RCC 7860 (cell line): ENCODE data around the gene GOLGA8B.
"Not testable (repeated sequence)": the region's sequence is repeated elsewhere in the genome, so short reads cannot be mapped to it uniquely, and the experiment has no call there.

ENCODE experiments used
- DNase-seq: peaks from one replicate; pipeline ENCODE4 v3.0.0-alpha.2; 2015; ENCODE audit warnings: low spot score
- FAIRE-seq: peaks from 2 replicates; lab custom pipeline; 2012; peaks lifted over from hg19 to GRCh38; lab: Jason Lieb, UNC

The GOLGA8B gene

DNA sequence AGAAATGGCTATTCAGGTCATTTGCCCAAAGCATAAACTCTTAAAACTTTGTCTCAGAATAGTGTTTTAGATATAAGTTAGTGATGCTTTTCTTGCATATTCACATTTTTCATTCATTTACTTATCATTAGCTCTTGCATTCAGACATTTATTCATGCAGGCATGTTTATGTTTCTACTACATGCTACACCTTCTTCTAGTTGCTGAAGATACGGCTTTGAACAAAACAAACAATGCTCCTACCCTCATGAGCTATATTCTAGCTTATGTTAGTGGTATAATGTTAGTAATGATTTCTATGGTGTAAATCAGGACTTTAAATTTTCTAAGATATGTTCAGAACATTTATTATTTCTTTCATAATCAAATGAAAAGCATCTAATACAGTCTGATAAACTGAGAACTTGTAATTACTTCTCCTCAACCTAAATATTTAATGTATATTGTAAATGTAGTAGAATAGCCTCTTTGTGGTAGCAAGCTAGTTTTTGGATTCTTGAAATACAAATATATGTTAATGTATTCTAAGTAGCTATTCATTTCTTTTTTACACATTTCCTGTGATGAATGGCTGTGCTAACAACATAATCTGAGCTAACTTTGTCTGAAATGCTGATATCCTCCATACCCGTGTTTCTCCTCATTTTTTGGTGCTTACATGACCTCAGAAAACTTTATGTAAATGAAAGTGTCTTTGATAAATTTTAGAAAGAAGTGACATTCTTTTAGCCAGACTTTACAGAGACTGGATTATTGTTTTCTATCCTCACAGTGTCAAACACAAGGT lies 15.5 kb upstream of the GOLGA8B start:
- no peak for FAIRE-seq

DNA sequence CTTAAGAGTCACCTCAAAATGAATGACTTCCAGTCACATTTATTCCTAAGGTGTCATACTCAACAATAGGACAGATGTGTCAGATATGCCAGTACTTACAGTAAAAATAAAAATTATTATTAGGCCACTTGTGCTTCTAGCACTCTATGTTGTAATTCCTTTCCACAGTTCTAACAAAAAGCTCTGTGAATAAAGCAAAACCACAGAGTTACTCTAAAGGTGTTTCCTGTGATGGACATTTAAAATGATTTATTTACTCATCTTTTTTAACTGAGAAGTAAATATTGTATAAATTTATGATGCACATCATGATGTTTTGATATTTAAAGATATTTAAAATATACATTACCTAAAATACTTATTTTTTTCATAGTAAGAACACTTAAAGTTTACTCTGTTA lies 13.9 kb upstream of the GOLGA8B start:
- FAIRE-seq (no peak), DNase-seq (no peak)

More for the DNA sequence above, 15.5 kb upstream of the GOLGA8B start:
- DNase-seq: no peak

DNA sequence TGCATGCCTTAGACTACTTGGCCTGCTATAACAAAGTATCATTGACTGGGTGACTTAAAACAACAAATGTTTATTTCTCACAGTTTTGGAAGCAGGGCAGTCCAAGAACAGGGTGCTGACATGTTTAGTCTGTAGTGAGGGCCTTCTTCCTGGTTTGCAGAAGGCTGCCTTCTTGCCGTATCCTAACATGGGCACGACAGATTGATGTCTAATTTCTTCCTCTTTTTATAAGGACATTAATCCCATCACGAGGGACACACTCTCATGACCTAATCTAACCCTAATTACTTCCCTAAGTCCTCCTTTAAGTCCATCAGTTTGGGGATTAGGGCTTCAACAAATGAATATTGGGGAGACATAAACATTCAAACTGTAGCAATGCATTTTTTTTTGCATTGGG lies 10.9 kb upstream of the GOLGA8B start:
- no peak for FAIRE-seq
- DNase-seq: no peak

GRCh38 chr15:34591306-34591705 lies 7.9 kb upstream of the GOLGA8B start:
- DNase-seq (no peak), FAIRE-seq (no peak)

DNA sequence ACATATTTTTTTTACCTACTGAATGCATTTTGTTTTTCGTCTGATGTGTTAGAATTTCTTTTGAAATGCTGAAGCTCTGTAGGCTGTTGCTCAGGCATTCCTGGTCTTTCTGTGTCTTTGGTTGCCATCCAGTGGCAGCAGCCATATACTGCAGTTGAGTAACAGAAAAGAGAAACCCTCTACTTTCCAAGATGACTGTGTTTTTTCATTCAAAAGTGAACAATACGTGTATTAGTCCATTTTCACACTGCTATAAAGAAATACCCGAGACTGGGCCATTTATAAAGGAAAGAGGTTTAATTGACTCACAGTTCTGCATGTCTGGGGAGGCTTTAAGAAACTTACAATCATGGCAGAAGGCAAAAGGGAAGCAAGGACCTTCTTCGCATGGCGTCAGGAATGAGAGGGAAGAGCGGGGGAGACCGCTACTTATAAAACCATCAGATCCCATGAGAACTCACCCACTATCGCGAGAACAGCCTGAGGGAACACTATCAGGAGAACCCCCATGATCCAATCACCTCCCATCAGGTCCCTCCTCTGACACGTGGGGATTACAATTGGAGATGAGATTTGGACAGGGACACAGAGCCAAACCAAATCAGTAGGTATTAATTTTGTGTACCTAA lies 4.7 kb upstream of the GOLGA8B start:
- peak; percentile 71 for FAIRE-seq
- DNase-seq: peak; percentile 69

DNA sequence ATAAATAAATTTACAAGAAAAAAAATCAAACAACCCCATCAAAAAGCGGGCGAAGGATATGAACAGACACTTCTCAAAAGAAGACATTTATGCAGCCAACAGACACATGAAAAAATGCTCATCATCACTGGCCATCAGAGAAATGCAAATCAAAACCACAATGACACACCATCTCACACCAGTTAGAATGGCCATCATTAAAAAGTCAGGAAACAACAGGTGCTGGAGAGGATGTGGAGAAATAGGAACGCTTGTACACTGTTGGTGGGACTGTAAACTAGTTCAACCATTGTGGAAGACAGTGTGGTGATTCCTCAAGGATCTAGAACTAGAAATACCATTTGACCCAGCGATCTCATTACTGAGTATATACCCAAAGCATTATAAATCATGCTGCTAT lies 2.5 kb upstream of the GOLGA8B start:
- not testable (repeated sequence) for DNase-seq, FAIRE-seq

GRCh38 chr15:34584996-34585395 lies 1.5 kb upstream of the GOLGA8B start:
- DNase-seq (no peak), FAIRE-seq (no peak)

- FAIRE-seq: no peak
- no peak for DNase-seq
Observed at GRCh38 chr15:34584330-34584668, 848 bp upstream of the GOLGA8B start.

DNA sequence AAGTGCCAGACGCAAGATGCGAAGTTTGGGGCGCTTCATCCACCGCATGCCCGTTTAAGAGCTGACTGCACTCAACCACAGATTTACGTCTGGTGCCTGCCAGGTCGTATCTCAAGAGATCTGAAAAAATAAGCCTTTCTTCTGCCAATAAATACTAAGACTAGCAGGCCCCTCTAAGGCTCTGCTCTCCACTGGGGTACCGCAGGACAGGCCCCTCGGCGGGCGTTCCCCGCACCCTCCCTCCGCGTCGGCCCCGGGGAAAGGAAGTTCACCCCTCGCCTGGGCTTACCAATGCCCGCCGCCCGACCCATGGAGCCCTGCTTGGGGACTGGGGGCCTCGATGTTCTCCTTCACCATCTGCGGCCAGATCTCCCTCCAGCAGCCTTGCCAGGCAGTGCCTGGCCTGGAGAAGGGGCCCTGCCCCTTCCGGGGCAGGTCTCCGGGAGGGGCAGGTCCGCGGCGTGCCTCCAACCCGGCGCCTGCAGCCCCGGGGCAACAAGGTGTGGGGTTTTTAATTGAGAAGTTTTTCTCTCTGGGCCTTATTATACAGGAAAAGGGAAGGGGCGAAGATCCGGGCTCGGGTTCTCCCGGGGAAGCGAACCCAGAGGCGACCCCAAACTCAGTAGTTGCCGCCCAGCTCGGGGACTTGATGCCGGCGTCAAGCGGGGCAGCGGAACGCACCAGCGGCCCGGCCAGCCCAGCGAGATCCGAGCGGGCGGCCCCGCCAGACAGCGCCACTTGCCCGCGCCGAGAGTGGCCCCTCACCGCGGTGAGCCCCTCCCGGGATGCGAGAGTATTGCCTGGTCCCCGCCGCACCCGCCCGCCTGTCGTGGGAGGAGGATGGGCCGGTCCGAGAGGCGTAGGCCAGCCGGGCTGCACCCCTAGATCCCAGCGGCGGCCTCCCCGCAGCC lies 735 bp downstream of the GOLGA8B start:
- DNase-seq (no peak), FAIRE-seq (no peak)

- not testable (repeated sequence) for DNase-seq, FAIRE-seq
Observed at GRCh38 chr15:34581687-34582460, 1.6 kb downstream of the GOLGA8B start.

DNA sequence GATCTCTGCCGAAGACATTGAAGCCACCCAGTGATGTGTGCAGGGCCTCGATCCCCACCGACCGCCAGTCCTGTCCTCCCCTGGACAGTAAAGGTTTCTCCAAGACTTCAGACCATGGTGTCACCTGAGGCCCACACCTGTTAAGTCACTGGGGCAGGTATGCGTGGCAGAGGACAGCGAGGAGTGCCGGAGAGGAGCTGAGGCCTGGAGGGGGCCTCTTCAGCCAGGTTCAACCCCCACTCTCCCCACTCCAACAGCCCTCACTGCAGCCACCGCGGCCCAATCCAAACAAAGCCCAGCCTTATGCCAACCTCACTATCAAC lies 2.4 kb downstream of the GOLGA8B start:
- FAIRE-seq: no peak
- no peak for DNase-seq

GRCh38 chr15:34580251-34581042 lies 3.0 kb downstream of the GOLGA8B start:
- FAIRE-seq, DNase-seq: not testable (repeated sequence)

DNA sequence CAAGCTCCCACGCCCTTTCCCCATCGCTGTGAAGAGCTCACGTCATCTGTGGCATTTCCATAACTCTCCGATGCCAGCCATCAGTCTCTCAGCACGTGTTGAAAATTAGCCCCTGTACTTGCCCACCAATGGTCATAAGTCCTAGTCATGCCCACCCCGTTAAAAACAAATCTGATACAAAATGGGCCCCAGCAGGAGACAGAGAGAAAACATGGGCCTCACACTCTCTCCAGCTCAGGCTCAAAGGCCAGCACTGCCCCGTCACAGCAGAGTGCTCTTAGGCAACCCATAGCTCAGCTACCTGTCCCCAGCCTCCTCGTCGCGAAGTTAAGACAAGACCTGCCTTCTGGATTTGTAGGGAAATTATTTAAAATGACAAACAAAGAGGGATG lies 5.2 kb downstream of the GOLGA8B start:
- DNase-seq: no peak
- no peak for FAIRE-seq

GRCh38 chr15:34577658-34578282 lies 5.7 kb downstream of the GOLGA8B start:
- FAIRE-seq, DNase-seq: not testable (repeated sequence)

DNA sequence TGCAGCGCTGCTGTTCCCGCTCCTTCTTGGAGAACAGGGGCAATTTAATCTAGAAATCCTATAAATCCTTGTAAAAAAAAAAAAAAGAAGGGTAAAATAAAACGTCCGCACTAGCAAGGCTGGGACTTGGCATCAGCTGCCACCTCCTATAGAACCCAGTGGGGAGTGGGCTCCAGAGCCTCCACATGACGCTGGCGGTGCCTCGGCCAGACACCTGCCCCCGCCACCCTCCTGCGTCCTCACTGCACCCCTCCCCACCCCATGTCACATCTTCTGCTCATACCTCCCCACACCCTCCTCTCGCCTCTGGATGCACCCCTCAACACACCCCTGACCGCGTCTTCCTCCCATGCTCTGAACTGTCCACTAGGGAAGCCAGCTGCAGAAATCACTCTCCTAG lies 8.4 kb downstream of the GOLGA8B start:
- not testable (repeated sequence) for DNase-seq, FAIRE-seq

DNA sequence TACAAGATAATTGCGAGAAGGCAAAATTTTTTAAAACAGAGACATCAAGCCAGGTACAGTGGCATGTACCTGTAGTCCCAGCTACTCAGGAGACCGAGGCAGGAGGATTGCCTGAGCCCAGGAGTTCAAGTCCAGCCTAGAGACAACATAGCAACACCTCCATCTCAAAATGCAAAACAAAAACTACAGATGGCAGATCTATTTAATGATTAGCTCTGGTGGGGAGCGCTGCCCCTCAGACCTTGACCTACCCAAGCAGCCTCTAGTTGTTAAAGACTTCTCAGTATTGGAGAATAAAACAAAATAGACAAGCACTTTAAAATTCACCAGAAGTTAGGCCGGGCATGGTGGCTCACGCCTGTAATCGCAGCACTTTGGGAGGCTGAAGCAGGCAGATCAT lies 10.5 kb downstream of the GOLGA8B start:
- DNase-seq, FAIRE-seq: not testable (repeated sequence)

GRCh38 chr15:34572019-34572641 lies 11.3 kb downstream of the GOLGA8B start:
- FAIRE-seq, DNase-seq: not testable (repeated sequence)

GRCh38 chr15:34569670-34570396 lies 13.6 kb downstream of the GOLGA8B start:
- FAIRE-seq, DNase-seq: not testable (repeated sequence)
